Subcutaneous adipose tissue (tissue), 4 donors: ENCODE measurements around the gene KRT222. TPM values are rescaled to one million over a fixed set of nuclear protein-coding genes. Genes with fewer than 3 reads are reported as not detected.

Source experiments
- CTCF ChIP-seq: fragments of 450-650 bp; IDR thresholded peaks from one replicate; pipeline ENCODE4 v1.5.1; 2016; ENCODE audit warnings: low read depth, mild to moderate bottlenecking, control low read depth, antibody characterized with exemption, moderate library complexity
- total RNA-seq, 4 donors: library from RNA; depleted of rRNA; stranded (reverse); fragments of >200 nt; gene quantifications; one replicate each; pipeline ENCODE4 v1.1.0, GENCODE V29; 2016

Gene KRT222
- total RNA-seq, 4 donors from 2014 or later, result 0.22 to 2.0 (median 0.69) TPM

GRCh38 chr17:40663252-40663651, 1.7 kb downstream of the KRT222 start:
- no peak for TF ChIP-seq CTCF

GRCh38 chr17:40659911-40660310, 5.1 kb downstream of the KRT222 start:
- no peak for TF ChIP-seq CTCF

GRCh38 chr17:40658396-40658795, 6.6 kb downstream of the KRT222 start:
- no peak for TF ChIP-seq CTCF

GRCh38 chr17:40651939-40652338, 13.0 kb downstream of the KRT222 start:
- TF ChIP-seq CTCF, result no peak

- TF ChIP-seq CTCF, result no peak
These were observed 16.5 kb downstream of the KRT222 start for GRCh38 chr17:40648384-40648968.

- TF ChIP-seq CTCF, result no peak
These were observed 17.2 kb downstream of the KRT222 start, which contains the start of gene SMARCE1 for GRCh38 chr17:40647624-40648383. SMARCE1 (minus strand) TSS chr17:40647818; CDS start chr17:40645802, 2,016 bp downstream.

GRCh38 chr17:40646791-40647623, 18.0 kb downstream of the KRT222 start:
- no peak for TF ChIP-seq CTCF
